Panc1 (cell line): Measurements from ENCODE around the gene TMEM132C. TPM values are rescaled to one million over a fixed set of nuclear protein-coding genes. Genes with fewer than 3 reads are reported as not detected.

Source experiments
- ATAC-seq: fragments of 200-7000 bp; cut with Tn5 transposase; 2 replicates; pipeline ENCODE4 v1.9.1; 2020; ENCODE audit warnings: mild to moderate bottlenecking, moderate library complexity
- BruUV-seq: library from RNA; stranded (reverse); fragments of 400-500 nt; replicated peaks from 2 replicates; lab custom pipeline; 2021; lab: Mats Ljungman, UMichigan
- CTCF ChIA-PET: fragments of 300-600 bp; sonication (Branson Sonifier 250); formaldehyde crosslinking; loops from one replicate; lab custom pipeline; 2022; ENCODE audit warnings: antibody characterized with exemption; lab: Charles Lee
- POLR2A ChIA-PET: fragments of 300-600 bp; sonication (Branson Sonifier 250); formaldehyde crosslinking; loops from one replicate; lab custom pipeline; 2022; ENCODE audit warnings: antibody characterized with exemption; lab: Charles Lee
- DNase-seq: peaks from one replicate; pipeline ENCODE4 v3.0.0-alpha.2; 2010; ENCODE audit warnings: low read depth, low spot score
- H3K27ac ChIP-seq: 2 replicates; pipeline ENCODE4 v1.5.1; 2011; ENCODE audit warnings: mild to moderate bottlenecking, low read length, inconsistent platforms
- H3K27me3 ChIP-seq: fragments of 200-500 bp; sonication (Bioruptor generic); 2 replicates; pipeline ENCODE4 v1.6.0; 2014; ENCODE audit warnings: low read length, inconsistent platforms; ENCODE audit not compliant: control insufficient read depth, insufficient read depth
- H3K36me3 ChIP-seq: fragments of 200-500 bp; sonication (Bioruptor generic); 2 replicates; pipeline ENCODE4 v1.5.1; 2014; ENCODE audit warnings: inconsistent platforms, mild to moderate bottlenecking, low read length, moderate library complexity; ENCODE audit not compliant: control insufficient read depth, insufficient read depth
- H3K4me1 ChIP-seq: 2 replicates; pipeline ENCODE4 v1.5.1; 2011; ENCODE audit warnings: inconsistent platforms, mild to moderate bottlenecking, low read length, moderate library complexity; ENCODE audit not compliant: control insufficient read depth, insufficient read depth
- H3K4me3 ChIP-seq, 2 experiments: 2 replicates each; pipeline ENCODE4 v1.5.1; 2011 to 2012; ENCODE audit warnings: low read depth in 2 of 2, low read length in 2 of 2, mild to moderate bottlenecking in 2 of 2, inconsistent platforms in 1 of 2, moderate library complexity in 1 of 2
- H3K9me3 ChIP-seq: fragments of 200-500 bp; sonication (Bioruptor generic); 2 replicates; pipeline ENCODE4 v1.5.1; 2014; ENCODE audit warnings: low read depth, mild to moderate bottlenecking, inconsistent platforms, low read length, moderate library complexity; ENCODE audit not compliant: control insufficient read depth, insufficient read depth
- POLR2AphosphoS5 ChIP-seq: IDR thresholded peaks from 2 replicates; pipeline ENCODE4 v1.6.1; 2012; ENCODE audit warnings: mild to moderate bottlenecking, low read depth, low read length, moderate library complexity
- REST ChIP-seq, 2 experiments: IDR thresholded peaks; 2 replicates each; pipeline ENCODE4 v1.6.1; 2011 to 2012; ENCODE audit warnings: low read depth in 2 of 2, control low read depth in 1 of 2, low read length in 1 of 2, mild to moderate bottlenecking in 1 of 2, moderate library complexity in 1 of 2; ENCODE audit not compliant: insufficient read depth in 1 of 2
- SIN3A ChIP-seq: IDR thresholded peaks from 2 replicates; pipeline ENCODE4 v1.6.1; 2012; ENCODE audit warnings: low read depth, mild to moderate bottlenecking, low read length, moderate library complexity, borderline replicate concordance; ENCODE audit not compliant: insufficient read depth
- TCF7L2 ChIP-seq: IDR thresholded peaks from 2 replicates; pipeline ENCODE4 v1.6.1; 2011; ENCODE audit warnings: mild to moderate bottlenecking, low read depth, low read length, inconsistent platforms
- in situ Hi-C: cut with HindIII; loops from 2 replicates; pipeline ENCODE4 v1.10.0; 2016; ENCODE audit warnings: low sequenced_read_pairs, low pct_unique_long_range_greater_than_20kb
- intact Hi-C: fragments of 100-400 bp; cut with micrococcal nuclease; formaldehyde crosslinking; loops from one replicate; pipeline ENCODE4 v1.10.0; 2022; ENCODE audit not compliant: unreplicated experiment
- total RNA-seq: library from RNA; stranded (reverse); gene quantifications from one replicate; pipeline ENCODE4 v1.2.1, GENCODE V29; 2021; ENCODE audit not compliant: unreplicated experiment
- TF ChIP-seq, protein P1 (sequence below): fragments of 450-650 bp; IDR thresholded peaks from 2 replicates; pipeline ENCODE4 v1.5.1; 2017; ENCODE audit warnings: mild to moderate bottlenecking

TMEM132C gene
- total RNA-seq, 1 experiment from 2014 or later, result not detected

- intact Hi-C loops (no loop called here), in situ Hi-C loops (no loop called here)
- Histone ChIP-seq H3K4me3 (no peak overlapping the region), H3K36me3 (no peaks in the 10 kb centered on the region), H3K27ac (no peak overlapping the region), H3K27me3 (no peaks in the 10 kb centered on the region), H3K9me3 (no peaks in the 10 kb centered on the region), H3K4me1 (no peaks in the 10 kb centered on the region)
- BruUV-seq, result no TSS peak
- ATAC-seq, result no peak
- DNase-seq, result no peak
- POLR2A ChIA-PET, result no interaction called here
- CTCF ChIA-PET, result no interaction called here
- TF ChIP-seq POLR2AphosphoS5, result no peak
Observed at GRCh38 chr12:128442096-128442495, 175.1 kb downstream of the TMEM132C start.

GRCh38 chr12:128444598-128444997, 177.6 kb downstream of the TMEM132C start:
- H3K27ac ChIP-seq, result no peak overlapping the region
- intact Hi-C loops, result no loop called here
- BruUV-seq, result no TSS peak
- H3K36me3 ChIP-seq, result no peaks in the 10 kb centered on the region
- no peak for ATAC-seq
- H3K9me3 ChIP-seq, result no peaks in the 10 kb centered on the region
- no peaks in the 10 kb centered on the region for H3K4me1 ChIP-seq
- TF ChIP-seq, protein P1, sequence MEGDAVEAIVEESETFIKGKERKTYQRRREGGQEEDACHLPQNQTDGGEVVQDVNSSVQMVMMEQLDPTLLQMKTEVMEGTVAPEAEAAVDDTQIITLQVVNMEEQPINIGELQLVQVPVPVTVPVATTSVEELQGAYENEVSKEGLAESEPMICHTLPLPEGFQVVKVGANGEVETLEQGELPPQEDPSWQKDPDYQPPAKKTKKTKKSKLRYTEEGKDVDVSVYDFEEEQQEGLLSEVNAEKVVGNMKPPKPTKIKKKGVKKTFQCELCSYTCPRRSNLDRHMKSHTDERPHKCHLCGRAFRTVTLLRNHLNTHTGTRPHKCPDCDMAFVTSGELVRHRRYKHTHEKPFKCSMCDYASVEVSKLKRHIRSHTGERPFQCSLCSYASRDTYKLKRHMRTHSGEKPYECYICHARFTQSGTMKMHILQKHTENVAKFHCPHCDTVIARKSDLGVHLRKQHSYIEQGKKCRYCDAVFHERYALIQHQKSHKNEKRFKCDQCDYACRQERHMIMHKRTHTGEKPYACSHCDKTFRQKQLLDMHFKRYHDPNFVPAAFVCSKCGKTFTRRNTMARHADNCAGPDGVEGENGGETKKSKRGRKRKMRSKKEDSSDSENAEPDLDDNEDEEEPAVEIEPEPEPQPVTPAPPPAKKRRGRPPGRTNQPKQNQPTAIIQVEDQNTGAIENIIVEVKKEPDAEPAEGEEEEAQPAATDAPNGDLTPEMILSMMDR, result no peak
- TF ChIP-seq POLR2AphosphoS5 (no peak), REST (IDR thresholded peaks at IDR 0.05; ENCODE audit: insufficient read depth in 1 of 2, low read depth in 2 of 2, low read length in 1 of 2) (no peak), SIN3A (no peak), TCF7L2 (no peak)
- no peak for DNase-seq
- in situ Hi-C loops, result no loop called here
- POLR2A ChIA-PET, result no interaction called here
- CTCF ChIA-PET, result no interaction called here
- H3K4me3 ChIP-seq, result no peak overlapping the region
- H3K27me3 ChIP-seq, result no peaks in the 10 kb centered on the region

- Histone ChIP-seq H3K36me3 (no peaks in the 10 kb centered on the region), H3K27ac (no peak overlapping the region), H3K27me3 (no peaks in the 10 kb centered on the region), H3K4me3 (no peak overlapping the region), H3K4me1 (no peaks in the 10 kb centered on the region), H3K9me3 (no peaks in the 10 kb centered on the region)
- in situ Hi-C loops (no loop called here), intact Hi-C loops (no loop called here)
- TF ChIP-seq REST (IDR thresholded peaks at IDR 0.05; ENCODE audit: insufficient read depth in 1 of 2, low read depth in 2 of 2, low read length in 1 of 2) (no peak), SIN3A (no peak), TCF7L2 (no peak), POLR2AphosphoS5 (no peak)
- TF ChIP-seq, protein P1, result no peak
- ChIA-PET CTCF (no interaction called here), POLR2A (no interaction called here)
- ATAC-seq (no peak), DNase-seq (no peak)
- no TSS peak for BruUV-seq
Observed at GRCh38 chr12:128445415-128446127, 178.6 kb downstream of the TMEM132C start.
